GM12878 (cell line): ENCODE results near the gene PIK3R2.
"Not testable (repeated sequence)": the region's sequence is repeated elsewhere in the genome, so short reads cannot be mapped to it uniquely, and the experiment has no call there.

Experiments used
- ATF2 ChIP-seq: IDR thresholded peaks from 2 replicates; pipeline ENCODE4 v1.6.1; 2012; ENCODE audit warnings: low read length, inconsistent platforms
- BHLHE40 ChIP-seq, 2 experiments: fragments of 450-650 bp in 1 of 2; IDR thresholded peaks; 2 replicates each; pipeline ENCODE4 v1.6.1; 2011 to 2017; ENCODE audit warnings: low read depth in 2 of 2, borderline replicate concordance in 1 of 2, improper control_type of control experiment in 1 of 2, low read length in 1 of 2, mild to moderate bottlenecking in 1 of 2
- CREB1 ChIP-seq: IDR thresholded peaks from 2 replicates; pipeline ENCODE4 v1.6.1; 2012; ENCODE audit warnings: low read depth, mild to moderate bottlenecking, inconsistent platforms
- CTCF ChIP-seq, 3 experiments: IDR thresholded peaks in 2 of 3; conservative IDR thresholded peaks in 1 of 3; 2 replicates each; pipeline ENCODE4 v1.5.1; 2011; ENCODE audit warnings: low read depth in 3 of 3, low read length in 3 of 3, mild to moderate bottlenecking in 3 of 3, control low read depth in 2 of 3, moderate library complexity in 2 of 3, inconsistent platforms in 1 of 3, mixed read lengths in 1 of 3; ENCODE audit not compliant: control insufficient read depth in 2 of 3, insufficient read depth in 1 of 3; ENCODE audit errors: extremely low read depth in 1 of 3
- HDAC6 ChIP-seq: fragments of 200-600 bp; sonication (generic); IDR thresholded peaks from one replicate; pipeline ENCODE4 v1.8.0; 2017; ENCODE audit warnings: antibody characterized with exemption; ENCODE audit not compliant: unreplicated experiment
- HSF1 ChIP-seq: fragments of 150-350 bp; IDR thresholded peaks from 2 replicates; pipeline ENCODE4 v1.6.1; 2014; ENCODE audit warnings: mild to moderate bottlenecking, low read depth, low read length
- JUNB ChIP-seq: IDR thresholded peaks from 2 replicates; pipeline ENCODE4 v1.6.1; 2016; ENCODE audit warnings: antibody characterized with exemption, mild to moderate bottlenecking
- MXI1 ChIP-seq: fragments of 150-350 bp; IDR thresholded peaks from 2 replicates; pipeline ENCODE4 v1.6.1; 2011; ENCODE audit warnings: low read depth, mild to moderate bottlenecking, inconsistent platforms, low read length, improper control_type of control experiment
- SIN3A ChIP-seq: IDR thresholded peaks from 2 replicates; pipeline ENCODE4 v1.6.1; 2012; ENCODE audit warnings: low read depth, low read length, improper control_type of control experiment
- SMAD1 ChIP-seq: fragments of 450-650 bp; IDR thresholded peaks from 2 replicates; pipeline ENCODE4 v1.6.1; 2018; ENCODE audit warnings: mild to moderate bottlenecking, low read depth; ENCODE audit not compliant: partially characterized antibody
- SMC3 ChIP-seq: IDR thresholded peaks from 2 replicates; pipeline ENCODE4 v1.6.1; 2011; ENCODE audit warnings: low read length, improper control_type of control experiment, borderline replicate concordance
- TAF1 ChIP-seq: IDR thresholded peaks from 2 replicates; pipeline ENCODE4 v1.6.1; 2011; ENCODE audit warnings: mild to moderate bottlenecking, low read depth, low read length, borderline replicate concordance
- TCF7 ChIP-seq: IDR thresholded peaks from 2 replicates; pipeline ENCODE4 v1.6.1; 2014; ENCODE audit warnings: antibody characterized with exemption, borderline replicate concordance

GRCh38 chr19:18159059-18159616 is 6.2 kb downstream of the PIK3R2 start:
- not testable (repeated sequence) for TF ChIP-seq CTCF (IDR thresholded peaks at IDR 0.05 in 2 of 3, conservative IDR thresholded peaks at IDR 0.05 in 1 of 3; ENCODE audit: control insufficient read depth in 2 of 3, extremely low read depth in 1 of 3, insufficient read depth in 1 of 3, low read depth in 3 of 3, low read length in 3 of 3); SIN3A; CREB1; JUNB; TCF7; HSF1; MXI1; TAF1; SMC3; HDAC6; BHLHE40 (IDR thresholded peaks at IDR 0.05; ENCODE audit: borderline replicate concordance in 1 of 2, low read depth in 2 of 2, low read length in 1 of 2); SMAD1; ATF2
